ENCODE results near the gene ITGAL. TPM values are rescaled to one million over a fixed set of nuclear protein-coding genes. Genes with fewer than 3 reads are reported as not detected.

ITGAL gene
- total and polyA plus RNA-seq, 2 of the 8 experiments (the other 6 are each of a cell fraction or from before 2014, with no cell fraction given): not detected

DNA sequence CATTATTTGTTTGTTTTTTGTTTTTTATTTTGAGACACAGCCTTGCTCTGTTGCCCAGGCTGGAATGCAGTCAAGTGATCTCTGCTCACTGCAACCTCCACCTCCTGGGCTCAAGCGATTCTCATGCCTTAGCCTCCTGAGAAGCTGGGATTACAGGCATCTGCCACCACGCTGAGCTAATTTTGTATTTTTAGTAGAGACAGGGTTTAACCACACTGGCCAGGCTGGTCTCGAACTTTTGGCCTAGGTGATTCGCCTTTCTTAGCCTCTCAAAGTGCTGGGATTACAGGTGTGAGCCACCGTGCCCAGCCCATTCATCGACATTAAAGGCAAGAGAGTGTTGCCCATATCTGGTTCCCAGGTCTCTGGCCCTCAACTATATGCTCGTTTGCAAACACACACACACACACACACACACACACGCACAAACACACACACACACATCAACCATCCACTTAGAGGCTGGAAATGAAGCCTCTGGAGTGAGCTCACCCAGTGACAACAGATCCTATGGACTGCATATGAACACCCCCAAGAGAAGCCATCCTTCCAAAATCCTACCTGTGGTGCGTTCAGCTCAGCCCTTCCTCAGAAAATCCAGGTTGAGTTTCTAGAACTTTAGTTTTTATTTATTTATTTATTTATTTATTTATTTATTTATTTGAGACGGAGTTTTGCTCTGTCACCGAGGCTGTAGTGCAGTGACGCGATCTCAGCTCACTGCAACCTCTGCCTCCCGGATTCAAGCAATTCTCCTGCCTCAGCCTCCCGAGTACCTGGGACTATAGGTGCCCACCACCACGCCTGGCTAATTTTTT lies 14.6 kb upstream of the ITGAL start:
- H4K8ac ChIP-seq (ENCODE audit: extremely low read depth, insufficient read depth, low read length): no peak overlapping the region
- H3K4me2 ChIP-seq (ENCODE audit: insufficient read depth in 1 of 2, low read depth in 2 of 2, low read length in 2 of 2): no peak overlapping the region
- H2AK5ac ChIP-seq (ENCODE audit: low read depth, low read length): no peak overlapping the region
- no peak overlapping the region for H3K23ac ChIP-seq (ENCODE audit: insufficient read length)
- H3K4me3 ChIP-seq (ENCODE audit: extremely low read depth in 1 of 4, insufficient read depth in 2 of 4, low read depth in 3 of 4, low read length in 4 of 4): no peak overlapping the region
- FAIRE-seq (no peak), DNase-seq (ENCODE audit: low read depth in 1 of 2, low spot score in 2 of 2) (no peak)
- TF ChIP-seq JUND (IDR thresholded peaks at IDR 0.05; ENCODE audit: low read length) (no peak), CHD1 (IDR thresholded peaks at IDR 0.05; ENCODE audit: low read depth, low read length) (no peak)
- 91% methylated on average over 16 of the region's 16 CpGs; no CpG with 5 or more reads in 1 of the 2 experiments for WGBS, 2 experiments (ENCODE audit: extremely low coverage in 1 of 2, insufficient coverage in 1 of 2, insufficient read length in 1 of 2, insufficient replicate concordance in 2 of 2, low coverage in 1 of 2, low lambda C conversion rate in 2 of 2, missing lambda C conversion rate in 1 of 2)
- no peak overlapping the region for H2BK12ac ChIP-seq (ENCODE audit: low read depth, low read length)
- H3K79me1 ChIP-seq (ENCODE audit: low read depth, low read length): no peaks in the 10 kb centered on the region
- H3K4ac ChIP-seq (replicated peaks; ENCODE audit: insufficient read length, low read depth, low read length): no peak overlapping the region
- no peak overlapping the region for H2BK15ac ChIP-seq (ENCODE audit: low read length)
- H3K36me3 ChIP-seq (ENCODE audit: control insufficient read depth in 2 of 4, insufficient read depth in 4 of 4, low read length in 3 of 4): no peaks in the 10 kb centered on the region
- H4K5ac ChIP-seq (ENCODE audit: insufficient read length, low read depth, low read length): no peak overlapping the region
- H3K14ac ChIP-seq (ENCODE audit: insufficient read length): no peak overlapping the region
- H3K9me3 ChIP-seq (ENCODE audit: insufficient read depth in 2 of 2, low read depth in 1 of 2, low read length in 1 of 2): no peaks in the 10 kb centered on the region
- no peaks in the 10 kb centered on the region for H3K23me2 ChIP-seq (ENCODE audit: low read depth, low read length)
- H3K56ac ChIP-seq (replicated peaks; ENCODE audit: insufficient read length, low read depth, low read length): no peak overlapping the region
- POLR2A ChIA-PET (ENCODE audit: partially characterized antibody): interaction anchor here (0.9 to 1.6 kb wide), 2 partner anchors 18 to 114 kb away, joined by 3 to 4 read pairs; no protein-coding TSS in a partner anchor
- no peak overlapping the region for H4K91ac ChIP-seq (replicated peaks; ENCODE audit: insufficient read length, low read length)
- H3K27ac ChIP-seq (ENCODE audit: low read depth, low read length): no peak overlapping the region
- no peak overlapping the region for H3K9ac ChIP-seq (replicated peaks in 1 of 4; ENCODE audit: extremely low read depth in 1 of 4, low read depth in 3 of 4, low read length in 3 of 4)
- H4K20me1 ChIP-seq (replicated peaks in 1 of 2; ENCODE audit: control insufficient read depth in 1 of 2, insufficient read depth in 2 of 2, low read length in 2 of 2): no peaks in the 10 kb centered on the region
- no peaks in the 10 kb centered on the region for H3K79me2 ChIP-seq (ENCODE audit: control insufficient read depth in 1 of 2, insufficient read depth in 2 of 2, low read length in 2 of 2)
- no peak overlapping the region for H3K18ac ChIP-seq (ENCODE audit: extremely low read depth, low read length)
- no peak overlapping the region for H2BK120ac ChIP-seq (replicated peaks; ENCODE audit: low read depth, low read length)
- H3K4me1 ChIP-seq (replicated peaks in 1 of 4; ENCODE audit: control insufficient read depth in 3 of 4, insufficient read depth in 4 of 4, low read length in 3 of 4): no peaks in the 10 kb centered on the region
- H2BK5ac ChIP-seq (ENCODE audit: low read depth, low read length): no peak overlapping the region
- no peaks in the 10 kb centered on the region; a peak in 1 of 7 replicates for H3K27me3 ChIP-seq (replicated peaks in 1 of 4; ENCODE audit: control insufficient read depth in 3 of 4, extremely low read depth in 1 of 4, insufficient read depth in 3 of 4, low read length in 3 of 4)
- no peak overlapping the region for H2BK20ac ChIP-seq (ENCODE audit: low read length)
- H2AFZ ChIP-seq (ENCODE audit: low read length): no peak overlapping the region
- CTCF ChIA-PET (ENCODE audit: partially characterized antibody): interaction anchor here (0.6 to 4.1 kb wide), 12 partner anchors 8 to 171 kb away, joined by 3 to 21 read pairs (median 6); partner anchors contain the start of genes DCTPP1 and ZNF747
